ENCODE results near the gene PIKFYVE. TPM values are rescaled to one million over a fixed set of nuclear protein-coding genes. Genes with fewer than 3 reads are reported as not detected.
"Not testable (repeated sequence)": the region's sequence is repeated elsewhere in the genome, so short reads cannot be mapped to it uniquely, and the experiment has no call there.

The PIKFYVE gene
- total RNA-seq, 1 experiment from 2014 or later = 38.4 TPM

DNA sequence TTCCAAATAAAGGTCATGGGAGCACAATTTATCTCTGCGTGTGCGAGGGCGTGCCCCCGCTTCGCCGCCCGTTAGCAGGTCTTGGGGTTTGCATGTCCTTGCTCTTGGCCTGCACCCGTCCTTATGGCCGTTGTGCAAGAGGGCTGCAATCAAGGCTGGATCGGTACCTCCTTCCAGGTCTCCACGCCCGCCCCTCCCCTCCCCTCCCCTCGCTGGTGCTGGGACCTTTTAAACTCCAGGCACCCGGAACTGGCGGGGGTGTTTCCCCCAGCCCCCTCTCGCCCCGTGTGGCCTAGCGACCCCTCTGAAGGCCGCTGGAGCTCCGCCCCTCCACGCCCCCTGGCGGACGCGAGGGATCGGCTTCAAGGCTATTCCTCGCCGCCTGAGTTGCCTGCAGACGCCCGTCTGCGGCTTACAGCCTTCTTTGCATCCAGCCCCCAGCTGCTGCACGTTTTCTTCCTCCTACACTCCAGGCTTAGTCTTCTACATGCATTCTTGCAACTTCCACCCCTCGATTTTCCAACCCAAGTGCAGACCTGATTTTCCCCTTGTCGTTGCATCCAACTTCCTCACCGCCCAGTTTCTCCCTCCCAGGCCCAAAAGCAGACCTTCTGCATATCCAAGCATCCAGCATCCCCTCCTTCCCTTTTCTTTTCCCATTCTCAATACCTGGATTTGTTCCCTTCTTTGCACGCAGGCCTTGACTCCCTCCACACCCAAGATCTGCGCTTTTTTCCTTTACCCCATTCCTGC, 11.8 kb upstream of the PIKFYVE start:
- peak; percentile 95 for DNase-seq (ENCODE audit: extremely low read depth, low read depth)

GRCh38 chr2:208254871-208255556, 11.0 kb upstream of the PIKFYVE start, which contains the start of gene IDH1:
TSS of gene IDH1 (minus strand) at chr2:208255071. CDS start at chr2:208251551, 3,520 bp downstream.
- DNase-seq (ENCODE audit: extremely low read depth, low read depth) = peak; percentile 99

DNA sequence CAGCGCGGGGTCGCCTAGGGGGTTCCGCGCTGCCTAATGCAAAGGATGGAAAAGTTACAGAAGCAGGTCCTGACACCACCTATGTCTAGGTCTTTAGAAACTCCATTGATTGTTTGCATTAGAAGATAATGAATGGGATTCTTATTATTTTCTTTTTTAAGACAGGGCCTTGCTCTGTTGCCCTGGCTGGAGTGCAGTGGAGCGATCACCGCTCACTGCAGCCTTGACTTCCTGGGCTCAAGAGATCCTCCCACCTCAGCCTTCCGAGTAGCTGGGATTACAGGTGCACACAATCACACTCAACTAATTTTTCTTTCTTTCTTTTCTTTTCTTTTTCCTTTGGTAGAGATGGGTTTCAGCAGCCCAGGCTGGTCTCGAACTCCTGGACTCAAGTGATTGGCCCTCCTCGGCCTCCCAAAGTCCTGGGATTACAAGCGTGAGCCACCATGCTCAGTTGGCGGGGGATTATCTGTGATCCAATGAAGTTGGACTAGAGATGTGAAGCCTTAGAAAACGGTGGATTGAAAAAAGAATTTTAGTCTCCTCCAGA, 10.4 kb upstream of the PIKFYVE start:
- no peak for DNase-seq (ENCODE audit: extremely low read depth, low read depth)

DNA sequence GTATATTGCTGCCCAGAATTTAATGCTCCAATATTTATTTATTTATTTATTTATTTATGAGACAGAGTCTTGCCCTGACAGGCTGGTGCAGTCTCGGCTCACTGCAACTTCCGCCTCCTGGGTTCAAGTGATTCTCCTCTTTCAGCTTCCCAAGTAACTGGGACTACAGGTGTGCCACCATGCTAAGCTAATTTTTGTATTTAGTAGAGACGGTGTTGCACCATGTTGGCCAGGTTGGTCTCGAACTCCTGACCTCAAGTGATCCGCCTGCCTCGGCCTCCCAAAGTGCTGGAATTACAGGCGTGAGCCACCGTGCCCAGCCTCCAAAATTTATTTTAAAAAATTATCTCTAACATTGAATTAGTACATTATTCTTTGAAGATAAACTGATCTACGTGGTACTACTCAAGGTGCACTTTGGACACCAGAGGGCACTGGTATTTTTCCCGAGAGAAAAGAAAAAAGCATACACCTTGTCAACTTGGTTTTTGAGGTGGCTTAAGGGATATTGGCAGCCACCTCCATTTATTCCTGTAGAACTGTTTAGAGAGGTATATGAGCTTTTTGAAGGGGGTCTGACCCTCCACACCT, 9.8 kb upstream of the PIKFYVE start:
- DNase-seq (ENCODE audit: extremely low read depth, low read depth) = no peak

DNA sequence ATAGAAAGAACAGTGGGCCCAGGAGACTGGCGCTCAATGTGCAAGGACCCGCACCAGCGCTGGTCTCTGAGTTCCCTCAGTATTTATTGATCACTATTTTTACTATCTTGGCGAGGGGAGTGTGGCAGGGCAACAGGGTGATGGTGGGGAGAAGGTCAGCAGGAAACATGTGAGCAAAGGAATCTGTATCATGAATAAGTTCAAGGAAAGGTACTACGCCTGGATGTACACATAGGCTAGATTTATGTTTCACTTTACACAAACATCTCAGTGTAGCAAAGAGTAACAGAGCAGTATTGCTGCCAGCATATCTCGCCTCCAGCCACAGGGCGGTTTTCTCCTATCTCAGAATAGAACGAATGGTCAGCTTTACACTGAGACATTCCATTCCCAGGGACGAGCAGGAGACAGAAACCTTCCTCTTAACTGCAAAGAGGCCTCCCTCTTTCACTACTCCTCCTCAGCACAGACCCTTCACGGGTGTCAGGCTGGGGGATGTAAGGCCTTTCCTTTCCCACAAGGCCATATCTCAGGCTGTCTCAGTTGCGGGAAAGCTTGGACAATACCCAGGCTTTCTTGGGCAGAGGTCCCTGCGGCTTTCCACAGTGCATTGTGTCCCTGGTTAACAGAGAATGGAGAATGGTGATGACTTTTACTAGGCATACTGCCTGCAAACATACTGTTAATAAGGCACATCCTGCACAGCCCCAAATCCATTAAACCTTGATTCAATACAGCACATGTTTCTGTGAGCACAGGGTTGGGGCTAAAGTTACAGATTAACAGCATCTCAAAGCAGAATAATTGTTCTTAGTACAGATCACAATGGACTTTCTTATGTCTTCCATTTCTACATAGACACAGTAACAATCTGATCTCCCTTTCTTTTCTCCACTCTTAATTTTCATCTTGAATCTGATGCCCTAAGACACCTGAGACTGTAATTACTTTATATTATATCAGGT, 8.9 kb upstream of the PIKFYVE start:
- DNase-seq (ENCODE audit: extremely low read depth, low read depth) = not testable (repeated sequence)

DNA sequence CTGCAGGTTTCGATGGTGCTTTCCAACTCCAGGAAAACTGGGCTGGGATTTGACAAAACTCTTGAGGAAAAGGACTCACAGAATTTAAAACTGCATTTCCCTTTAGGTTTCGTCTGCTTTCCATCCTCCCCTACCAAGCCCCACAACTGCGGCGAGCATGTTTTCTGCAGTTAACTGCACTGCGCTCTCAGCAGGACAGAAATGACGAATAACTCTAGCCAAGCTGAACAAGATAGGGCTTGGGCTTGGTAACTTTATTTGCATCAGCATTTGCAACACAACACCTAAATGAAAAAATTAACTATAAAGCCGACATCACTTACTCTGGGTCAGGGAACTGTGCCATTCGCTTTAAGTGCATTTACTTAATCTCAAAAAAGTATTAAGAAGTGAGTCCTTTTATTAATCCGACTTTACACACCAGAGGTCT, 669 bp upstream of the PIKFYVE start:
- DNase-seq (ENCODE audit: extremely low read depth, low read depth) = no peak

GRCh38 chr2:208266553-208266893, 468 bp downstream of the PIKFYVE start:
- no peak for DNase-seq (ENCODE audit: extremely low read depth, low read depth)

GRCh38 chr2:208266936-208267335, 881 bp downstream of the PIKFYVE start:
- no peak for DNase-seq (ENCODE audit: extremely low read depth, low read depth)

DNA sequence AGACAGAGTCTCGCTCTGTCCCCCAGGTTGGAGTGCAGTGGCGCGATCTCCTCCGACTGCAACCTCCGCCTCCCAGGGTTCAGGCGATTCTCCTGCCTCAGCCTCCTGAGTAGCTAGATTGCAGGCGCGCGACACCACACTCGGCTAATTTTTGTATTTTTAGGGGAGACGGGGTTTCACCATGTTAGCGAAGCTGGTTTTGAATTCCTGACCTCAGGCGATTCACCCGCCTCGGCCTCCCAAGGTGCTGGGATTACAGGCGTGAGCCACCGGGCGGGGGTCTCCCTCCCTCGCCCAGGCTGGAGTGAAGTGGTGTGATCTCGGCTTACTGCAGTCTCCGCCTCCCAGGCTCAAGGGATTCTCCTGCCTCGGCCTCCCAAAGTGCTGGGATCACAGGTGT, 1.5 kb downstream of the PIKFYVE start:
- DNase-seq (ENCODE audit: extremely low read depth, low read depth) = not testable (repeated sequence)

DNA sequence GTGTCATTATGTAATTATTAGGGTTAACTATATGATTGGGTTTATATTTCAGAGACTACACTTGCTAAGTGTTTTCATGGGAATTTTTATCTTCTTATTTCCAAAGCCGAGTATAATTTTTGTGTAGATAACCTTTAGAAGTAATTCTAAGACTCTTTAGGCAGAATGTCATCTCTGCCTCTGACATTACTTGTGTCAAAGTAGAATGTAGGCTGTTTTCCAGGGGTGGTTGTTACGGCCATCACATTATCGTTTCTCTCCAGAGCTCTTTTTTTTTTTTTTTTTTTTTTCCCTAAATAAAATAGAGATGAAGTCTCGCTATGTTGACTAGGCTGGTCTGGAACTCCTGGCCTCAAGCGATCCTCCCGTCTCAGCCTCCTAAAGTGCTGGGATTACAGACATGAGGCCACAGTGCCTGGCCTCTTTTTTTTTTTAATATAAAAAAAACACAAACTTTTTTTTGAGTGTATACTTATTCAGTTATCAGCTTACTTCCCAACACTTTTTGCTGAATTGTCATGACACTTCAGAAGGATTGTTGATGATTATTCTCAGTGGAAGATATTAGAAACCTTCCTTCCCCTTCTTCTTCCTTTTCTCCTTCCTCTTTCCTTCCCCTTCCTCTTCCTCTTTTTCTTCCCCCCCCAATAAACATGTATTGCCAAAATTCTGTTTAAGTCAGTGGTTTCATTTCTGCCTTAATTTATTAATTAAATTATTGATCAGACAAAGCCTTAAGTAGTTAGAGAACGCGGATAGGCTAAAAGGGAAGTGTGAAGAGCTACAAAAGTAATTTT, 2.3 kb downstream of the PIKFYVE start:
- DNase-seq (ENCODE audit: extremely low read depth, low read depth) = no peak

DNA sequence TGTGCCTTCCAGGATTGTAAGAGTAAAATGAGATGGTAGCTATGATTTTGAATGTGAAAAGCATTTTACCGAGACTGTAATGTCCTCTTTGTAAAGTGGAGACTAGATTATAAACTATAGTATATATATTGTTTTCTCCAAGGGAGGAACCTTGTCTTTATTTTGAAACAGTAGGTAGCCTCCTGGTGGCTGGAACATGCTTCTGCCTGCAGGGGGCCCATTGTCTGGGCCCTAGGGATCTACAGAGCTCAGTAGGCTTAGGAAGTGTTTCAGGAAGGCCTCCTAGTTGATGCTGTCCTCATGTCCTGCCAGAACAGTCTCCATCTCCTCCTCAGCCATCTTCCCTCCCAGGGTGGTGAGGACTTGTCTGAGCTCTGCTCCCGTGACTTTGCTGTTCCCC, 3.0 kb downstream of the PIKFYVE start:
- no peak for DNase-seq (ENCODE audit: extremely low read depth, low read depth)

DNA sequence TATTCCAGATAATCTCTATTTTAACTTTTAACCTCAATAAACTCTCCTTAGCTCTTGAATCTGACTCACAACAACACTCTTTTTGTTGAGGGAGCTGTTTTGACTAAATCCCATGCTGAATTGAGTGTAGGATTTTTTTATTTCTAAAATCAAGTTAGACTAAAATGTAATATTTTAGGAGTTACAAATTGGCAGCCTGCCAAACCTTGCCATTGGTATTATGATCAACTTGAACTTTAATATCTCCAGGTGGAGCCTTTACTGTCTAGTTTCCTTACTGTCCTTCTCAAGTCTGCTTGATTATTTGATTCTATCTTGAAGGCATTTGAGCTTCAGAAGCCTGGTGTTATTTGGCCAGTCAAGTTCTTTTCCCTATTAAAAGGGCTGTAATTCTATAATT, 8.7 kb downstream of the PIKFYVE start:
- DNase-seq (ENCODE audit: extremely low read depth, low read depth) = no peak

DNA sequence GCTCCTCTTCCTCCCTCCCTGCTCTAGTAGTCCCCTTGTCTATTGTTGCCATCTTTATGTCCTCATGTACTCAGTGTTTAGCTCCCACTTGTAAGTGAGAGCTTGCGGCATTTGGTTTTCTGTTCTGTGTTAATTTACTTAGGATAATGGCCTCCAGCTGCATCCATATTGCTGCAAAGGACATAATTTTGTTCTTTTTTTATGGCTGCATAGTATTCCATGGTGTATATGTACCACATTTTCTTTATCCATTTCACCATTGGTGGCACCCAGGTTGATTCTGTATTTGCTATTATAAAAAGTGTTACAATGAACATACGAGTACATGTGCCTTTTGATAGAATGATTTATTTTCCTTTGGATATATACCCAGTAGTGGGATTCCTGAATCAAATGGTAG, 12.5 kb downstream of the PIKFYVE start:
- no peak for DNase-seq (ENCODE audit: extremely low read depth, low read depth)

GRCh38 chr2:208279236-208279635, 13.2 kb downstream of the PIKFYVE start:
- no peak for DNase-seq (ENCODE audit: extremely low read depth, low read depth)

DNA sequence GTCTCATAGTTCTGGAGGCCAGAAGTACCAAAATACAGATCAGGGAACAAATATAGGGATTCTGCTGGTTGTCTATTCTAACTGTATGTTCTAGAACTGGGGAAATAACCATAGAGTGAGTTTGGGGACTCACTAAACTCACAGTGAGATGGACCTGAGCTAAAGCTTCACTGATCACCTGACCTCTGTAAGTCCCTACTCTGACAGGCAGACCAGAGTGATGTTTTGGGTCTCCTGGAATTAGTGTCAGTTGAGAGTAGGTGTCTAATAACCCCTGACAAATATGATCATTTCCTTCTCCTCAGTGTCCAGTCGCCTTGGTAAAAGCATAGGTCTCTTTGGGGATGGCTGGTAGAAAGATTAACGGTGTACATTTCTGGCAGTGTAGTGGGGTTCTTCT, 14.2 kb downstream of the PIKFYVE start:
- DNase-seq (ENCODE audit: extremely low read depth, low read depth) = no peak

DNA sequence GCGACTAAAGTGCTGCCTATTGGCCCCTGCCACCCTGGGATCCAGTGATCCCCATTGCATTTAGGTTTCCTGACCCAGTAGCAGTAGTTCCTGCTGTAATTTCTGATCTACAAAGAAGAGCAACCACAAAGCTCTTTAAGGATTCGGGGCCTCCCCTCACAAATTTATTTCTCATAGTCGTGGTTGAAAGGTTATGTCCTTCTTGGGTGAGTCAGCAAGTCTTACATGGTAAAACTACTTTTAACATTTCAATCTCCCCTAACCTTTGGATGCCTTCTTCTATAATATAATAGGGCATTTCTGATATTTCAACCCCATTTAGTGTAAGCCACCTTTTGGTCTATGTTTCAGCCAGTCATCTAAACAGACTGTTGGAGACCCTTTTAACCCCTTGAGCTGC, 14.9 kb downstream of the PIKFYVE start:
- no peak for DNase-seq (ENCODE audit: extremely low read depth, low read depth)

DNA sequence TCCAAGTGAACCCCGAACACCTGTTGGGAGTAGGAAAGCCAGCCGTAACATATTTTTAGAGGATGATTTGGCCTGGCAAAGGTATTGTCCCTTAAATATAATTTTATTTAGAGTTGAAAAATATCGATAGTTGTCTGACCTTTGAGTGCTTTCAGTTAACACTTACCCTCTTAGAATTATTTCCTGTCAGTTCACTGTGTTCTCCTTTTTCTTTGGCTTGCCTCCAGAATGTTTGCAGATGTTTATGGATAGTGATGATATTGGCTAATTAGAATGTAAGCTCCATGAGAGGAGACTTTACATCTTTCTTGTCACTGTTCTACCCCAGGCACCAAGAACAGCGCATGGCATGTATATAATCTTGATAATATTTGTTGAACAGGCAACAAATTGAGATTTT, 19.8 kb downstream of the PIKFYVE start:
- DNase-seq (ENCODE audit: extremely low read depth, low read depth) = no peak

GRCh38 chr2:208294482-208295024, 28.5 kb downstream of the PIKFYVE start:
- DNase-seq (ENCODE audit: extremely low read depth, low read depth) = no peak

DNA sequence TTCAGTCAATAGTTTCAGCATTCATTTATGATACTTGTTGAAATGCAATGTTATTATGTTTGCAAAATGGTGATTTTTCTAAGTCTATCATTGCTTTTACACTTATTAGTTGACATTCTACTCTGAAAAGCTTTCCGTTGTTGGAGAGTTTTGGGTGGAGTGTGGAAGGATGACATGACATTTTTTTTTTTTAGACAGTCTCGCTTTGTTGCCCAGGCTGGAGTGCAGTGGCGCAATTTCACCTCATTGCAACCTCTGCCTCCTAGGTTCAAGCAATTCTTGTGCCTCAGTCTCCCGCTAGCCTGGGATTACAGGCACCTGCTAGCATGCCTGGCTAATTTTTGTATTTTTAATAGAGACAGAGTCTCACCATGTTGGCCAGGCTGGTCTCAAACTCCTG, 29.8 kb downstream of the PIKFYVE start:
- DNase-seq (ENCODE audit: extremely low read depth, low read depth) = no peak

Measured in NCI-H460 (cell line).